GM12878 (cell line): ENCODE data around the gene NR6A1. TPM values are rescaled to one million over a fixed set of nuclear protein-coding genes. Genes with fewer than 3 reads are reported as not detected.

ENCODE experiments used
- ATAC-seq: fragments of 200-7000 bp; cut with Tn5 transposase; 3 replicates; pipeline ENCODE4 v1.9.1; 2020; ENCODE audit warnings: mild to moderate bottlenecking, moderate library complexity
- BruUV-seq: library from RNA; stranded (reverse); fragments of 400-500 nt; replicated peaks from 2 replicates; lab custom pipeline; 2021; lab: Mats Ljungman, UMichigan
- CTCF ChIA-PET: fragments of 300-600 bp; sonication (Branson Sonifier 250); formaldehyde crosslinking; extraction: SDS; loops from one replicate; lab custom pipeline; 2021; ENCODE audit warnings: inconsistent platforms; lab: Yijun Ruan, JAX
- POLR2A ChIA-PET: fragments of 350-600 bp; formaldehyde crosslinking; extraction: SDS; loops from one replicate; lab custom pipeline; 2021; ENCODE audit warnings: inconsistent platforms; lab: Charles Lee
- RAD21 ChIA-PET: fragments of 300-600 bp; sonication (Branson Sonifier 250); formaldehyde crosslinking; loops from one replicate; lab custom pipeline; 2023; ENCODE audit warnings: antibody characterized with exemption; ENCODE audit not compliant: unreplicated experiment; lab: Charles Lee
- SMC1A ChIA-PET: fragments of 300-600 bp; sonication (Branson Sonifier 250); formaldehyde crosslinking; loops from one replicate; lab custom pipeline; 2023; ENCODE audit not compliant: unreplicated experiment, uncharacterized antibody; lab: Charles Lee
- DNase-seq: peaks from one replicate; pipeline ENCODE4 v3.0.0-alpha.2; 2011; ENCODE audit warnings: low read depth, low spot score
- FAIRE-seq: peaks from 3 replicates; lab custom pipeline; 2011; peaks lifted over from hg19 to GRCh38; lab: Jason Lieb, UNC
- H2AFZ ChIP-seq: 2 replicates; pipeline ENCODE4 v1.6.0; 2011; ENCODE audit warnings: low read depth, low read length, control low read depth; ENCODE audit not compliant: control insufficient read depth
- H3K27ac ChIP-seq: 2 replicates; pipeline ENCODE4 v1.5.1; 2011; ENCODE audit warnings: control low read depth; ENCODE audit not compliant: control insufficient read depth, insufficient read depth
- H3K27me3 ChIP-seq, 2 experiments: replicated peaks in 1 of 2; 2 replicates each; pipeline versions ENCODE4 v1.6.0 to v1.6.1; 2011; ENCODE audit warnings: low read length in 1 of 2; ENCODE audit not compliant: control insufficient read depth in 2 of 2, insufficient read depth in 2 of 2
- H3K36me3 ChIP-seq, 2 experiments: 2 replicates each; pipeline ENCODE4 v1.5.1; 2011; ENCODE audit warnings: low read length in 1 of 2; ENCODE audit not compliant: control insufficient read depth in 2 of 2, insufficient read depth in 2 of 2
- H3K4me1 ChIP-seq: 2 replicates; pipeline ENCODE4 v1.6.1; 2011; ENCODE audit warnings: mild to moderate bottlenecking, low read length, moderate library complexity, mixed read lengths; ENCODE audit not compliant: control insufficient read depth, insufficient read depth
- H3K4me2 ChIP-seq: 2 replicates; pipeline ENCODE4 v1.6.0; 2011; ENCODE audit warnings: control low read depth; ENCODE audit not compliant: control insufficient read depth, insufficient read depth
- H3K4me3 ChIP-seq: fragments of 200-600 bp; sonication (generic); 2 replicates; pipeline ENCODE4 v1.5.1; 2016
- H3K79me2 ChIP-seq: 2 replicates; pipeline ENCODE4 v1.6.0; 2011; ENCODE audit warnings: low read length; ENCODE audit not compliant: control insufficient read depth, insufficient read depth
- H3K9ac ChIP-seq: 2 replicates; pipeline ENCODE4 v1.8.0; 2011; ENCODE audit warnings: low read length, control low read depth, mixed read lengths; ENCODE audit not compliant: control insufficient read depth, insufficient read depth
- H3K9me3 ChIP-seq: replicated peaks from 3 replicates; pipeline ENCODE4 v1.5.1; 2011; ENCODE audit warnings: mild to moderate bottlenecking, low read length; ENCODE audit not compliant: control insufficient read depth, insufficient read depth
- H4K20me1 ChIP-seq: 2 replicates; pipeline ENCODE4 v1.6.0; 2011; ENCODE audit not compliant: control insufficient read depth, insufficient read depth
- BHLHE40 ChIP-seq, 2 experiments: fragments of 450-650 bp in 1 of 2; IDR thresholded peaks; 2 replicates each; pipeline ENCODE4 v1.6.1; 2011 to 2017; ENCODE audit warnings: low read depth in 2 of 2, borderline replicate concordance in 1 of 2, improper control_type of control experiment in 1 of 2, low read length in 1 of 2, mild to moderate bottlenecking in 1 of 2
- CREM ChIP-seq: IDR thresholded peaks from 2 replicates; pipeline ENCODE4 v1.6.1; 2014; ENCODE audit warnings: antibody characterized with exemption, low read depth
- EED ChIP-seq: sonication (generic); IDR thresholded peaks from 2 replicates; pipeline ENCODE4 v1.6.1; 2016; ENCODE audit warnings: antibody characterized with exemption, low read depth
- IKZF2 ChIP-seq, 2 experiments: fragments of 450-650 bp; IDR thresholded peaks; 2 replicates each; pipeline ENCODE4 v1.6.1; 2017; ENCODE audit warnings: mild to moderate bottlenecking in 2 of 2, moderate library complexity in 2 of 2
- MTA3 ChIP-seq: IDR thresholded peaks from 2 replicates; pipeline ENCODE4 v1.6.1; 2012; ENCODE audit warnings: low read length, inconsistent platforms, borderline replicate concordance
- PAX5 ChIP-seq: IDR thresholded peaks from 2 replicates; pipeline ENCODE4 v1.6.1; 2011; ENCODE audit warnings: low read depth, low read length, borderline replicate concordance
- SPI1 ChIP-seq: IDR thresholded peaks from 2 replicates; pipeline ENCODE4 v1.6.1; 2011; ENCODE audit warnings: low read depth, mild to moderate bottlenecking, low read length, moderate library complexity, borderline replicate concordance; ENCODE audit not compliant: insufficient read depth
- ZNF622 ChIP-seq: fragments of 450-650 bp; IDR thresholded peaks from 2 replicates; pipeline ENCODE4 v1.6.1; 2017; ENCODE audit warnings: mild to moderate bottlenecking, inconsistent platforms
- ZZZ3 ChIP-seq: IDR thresholded peaks from 2 replicates; pipeline ENCODE4 v1.6.1; 2011; ENCODE audit warnings: low read depth; ENCODE audit not compliant: control insufficient read depth, insufficient read length
- WGBS: methylation state at CpG from one replicate; pipeline ENCODE4 v1.1.6; 2016; ENCODE audit warnings: low lambda C conversion rate; ENCODE audit not compliant: insufficient replicate concordance, insufficient coverage; ENCODE audit errors: missing lambda C conversion rate; 5-methylcytosine and 5-hydroxymethylcytosine counted together
- in situ Hi-C: fragments of 300-500 bp; cut with MboI; formaldehyde crosslinking; loops from 9 replicates; pipeline ENCODE4 v1.14.3; 2018; ENCODE audit warnings: mixed read lengths
- intact Hi-C: fragments of 100-400 bp; cut with micrococcal nuclease; formaldehyde crosslinking; loops from one replicate; pipeline ENCODE4 v1.14.2; 2022; ENCODE audit not compliant: unreplicated experiment
- polyA plus RNA-seq, 11 experiments: library from polyadenylated mRNA; depleted of rRNA in 4 of 11; unstranded in 6 of 11; stranded (reverse) in 5 of 11; fragments of >200 nt; fragmentation: Nextera tagmentation in 4 of 11; fragmentation: Illumina TruSeq in 1 of 11; extraction: Ambion mirVana in 4 of 11; extraction: Trizol in 1 of 11; gene quantifications; 1 replicate in 1 of 11; 2 replicates in 10 of 11; pipeline versions ENCODE4 v1.2.1 to v1.2.3, GENCODE V29; 2011 to 2016; ENCODE audit warnings: inconsistent platforms in 2 of 11, missing spikeins in 2 of 11, low read depth in 1 of 11
- total RNA-seq, 4 experiments: library from RNA; depleted of rRNA in 3 of 4; stranded (reverse); fragments of >200 nt in 3 of 4; fragmentation: Illumina TruSeq in 1 of 4; extraction: Trizol in 1 of 4; gene quantifications; 2 replicates each; pipeline versions ENCODE4 v1.2.1 to v1.2.3, GENCODE V29; 2013 to 2021
- TF ChIP-seq, protein P1 (sequence below): fragments of 450-650 bp; IDR thresholded peaks from 2 replicates; pipeline ENCODE4 v1.6.1; 2017; ENCODE audit warnings: mild to moderate bottlenecking, low read depth, inconsistent platforms; ENCODE audit not compliant: poor library complexity, severe bottlenecking
- TF ChIP-seq, protein P2 (sequence below): fragments of 450-650 bp; IDR thresholded peaks from 2 replicates; pipeline ENCODE4 v1.6.1; 2017; ENCODE audit warnings: antibody characterized with exemption, mild to moderate bottlenecking, moderate library complexity

Gene NR6A1
- total and polyA plus RNA-seq, 10 of the 15 experiments (the other 5 are each of a cell fraction or from before 2014, with no cell fraction given), result 1.2 to 9.2 (median 4.6) TPM

DNA sequence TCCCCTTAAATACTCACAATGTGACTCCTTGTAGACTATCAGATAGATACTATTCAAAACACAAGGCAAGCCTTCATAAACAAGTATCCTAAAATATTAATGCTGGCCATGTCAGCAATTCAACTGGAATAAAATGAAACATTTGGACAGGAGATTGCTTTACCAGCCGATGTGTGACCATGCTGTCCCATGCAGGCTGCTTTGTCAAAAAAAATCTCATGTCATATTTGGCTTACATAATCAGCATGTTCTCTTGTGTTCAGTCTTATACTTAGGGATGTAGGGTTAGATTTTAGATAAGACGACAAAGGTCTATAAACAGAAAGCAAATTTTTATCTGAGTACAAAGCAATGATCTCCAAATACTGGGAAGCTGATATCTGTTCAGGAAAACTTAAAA is 108.5 kb downstream of the NR6A1 start:
- ATAC-seq (no peak), FAIRE-seq (no peak), DNase-seq (no peak)
- Histone ChIP-seq H3K9me3 (no peaks in the 10 kb centered on the region; the same call in 2 of the 3 replicates), H3K79me2 (peaks cover 76% of the 10 kb centered on the region), H3K27ac (no peak overlapping the region), H3K36me3 (no peaks in the 10 kb centered on the region), H2AFZ (no peak overlapping the region), H3K4me3 (peak overlapping the region; percentile 16), H3K4me2 (peak overlapping the region; percentile 24), H4K20me1 (no peaks in the 10 kb centered on the region), H3K27me3 (no peaks in the 10 kb centered on the region), H3K9ac (no peak overlapping the region), H3K4me1 (0 out of 2 replicates have a peak, but pooled peaks cover 2% of the 10 kb centered on the region)
- TF ChIP-seq PAX5 (no peak), ZZZ3 (no peak), BHLHE40 (IDR thresholded peaks at IDR 0.05; ENCODE audit: borderline replicate concordance in 1 of 2, low read depth in 2 of 2, low read length in 1 of 2) (no peak), IKZF2 (IDR thresholded peaks at IDR 0.05) (no peak), MTA3 (no peak), ZNF622 (no peak), EED (no peak), CREM (no peak), SPI1 (no peak)
- TF ChIP-seq, protein P1, sequence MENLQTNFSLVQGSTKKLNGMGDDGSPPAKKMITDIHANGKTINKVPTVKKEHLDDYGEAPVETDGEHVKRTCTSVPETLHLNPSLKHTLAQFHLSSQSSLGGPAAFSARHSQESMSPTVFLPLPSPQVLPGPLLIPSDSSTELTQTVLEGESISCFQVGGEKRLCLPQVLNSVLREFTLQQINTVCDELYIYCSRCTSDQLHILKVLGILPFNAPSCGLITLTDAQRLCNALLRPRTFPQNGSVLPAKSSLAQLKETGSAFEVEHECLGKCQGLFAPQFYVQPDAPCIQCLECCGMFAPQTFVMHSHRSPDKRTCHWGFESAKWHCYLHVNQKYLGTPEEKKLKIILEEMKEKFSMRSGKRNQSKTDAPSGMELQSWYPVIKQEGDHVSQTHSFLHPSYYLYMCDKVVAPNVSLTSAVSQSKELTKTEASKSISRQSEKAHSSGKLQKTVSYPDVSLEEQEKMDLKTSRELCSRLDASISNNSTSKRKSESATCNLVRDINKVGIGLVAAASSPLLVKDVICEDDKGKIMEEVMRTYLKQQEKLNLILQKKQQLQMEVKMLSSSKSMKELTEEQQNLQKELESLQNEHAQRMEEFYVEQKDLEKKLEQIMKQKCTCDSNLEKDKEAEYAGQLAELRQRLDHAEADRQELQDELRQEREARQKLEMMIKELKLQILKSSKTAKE, result no peak
- TF ChIP-seq, protein P2, sequence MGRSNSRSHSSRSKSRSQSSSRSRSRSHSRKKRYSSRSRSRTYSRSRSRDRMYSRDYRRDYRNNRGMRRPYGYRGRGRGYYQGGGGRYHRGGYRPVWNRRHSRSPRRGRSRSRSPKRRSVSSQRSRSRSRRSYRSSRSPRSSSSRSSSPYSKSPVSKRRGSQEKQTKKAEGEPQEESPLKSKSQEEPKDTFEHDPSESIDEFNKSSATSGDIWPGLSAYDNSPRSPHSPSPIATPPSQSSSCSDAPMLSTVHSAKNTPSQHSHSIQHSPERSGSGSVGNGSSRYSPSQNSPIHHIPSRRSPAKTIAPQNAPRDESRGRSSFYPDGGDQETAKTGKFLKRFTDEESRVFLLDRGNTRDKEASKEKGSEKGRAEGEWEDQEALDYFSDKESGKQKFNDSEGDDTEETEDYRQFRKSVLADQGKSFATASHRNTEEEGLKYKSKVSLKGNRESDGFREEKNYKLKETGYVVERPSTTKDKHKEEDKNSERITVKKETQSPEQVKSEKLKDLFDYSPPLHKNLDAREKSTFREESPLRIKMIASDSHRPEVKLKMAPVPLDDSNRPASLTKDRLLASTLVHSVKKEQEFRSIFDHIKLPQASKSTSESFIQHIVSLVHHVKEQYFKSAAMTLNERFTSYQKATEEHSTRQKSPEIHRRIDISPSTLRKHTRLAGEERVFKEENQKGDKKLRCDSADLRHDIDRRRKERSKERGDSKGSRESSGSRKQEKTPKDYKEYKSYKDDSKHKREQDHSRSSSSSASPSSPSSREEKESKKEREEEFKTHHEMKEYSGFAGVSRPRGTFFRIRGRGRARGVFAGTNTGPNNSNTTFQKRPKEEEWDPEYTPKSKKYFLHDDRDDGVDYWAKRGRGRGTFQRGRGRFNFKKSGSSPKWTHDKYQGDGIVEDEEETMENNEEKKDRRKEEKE, result no peak
- SMC1A ChIA-PET, result interaction anchor here (0.7 to 7.1 kb wide), 16 partner anchors 9 to 111 kb away, joined by 3 to 160 read pairs (median 4); no protein-coding TSS in a partner anchor
- no TSS peak for BruUV-seq
- WGBS, result 99% methylated on average over 2 of the region's 2 CpGs
- CTCF ChIA-PET, result interaction anchor here (1.0 to 7.0 kb wide), 7 partner anchors 11 to 111 kb away, joined by 3 to 95 read pairs (median 9); no protein-coding TSS in a partner anchor
- RAD21 ChIA-PET, result interaction anchor here (1.0 to 7.1 kb wide), 7 partner anchors 9 to 107 kb away, joined by 3 to 172 read pairs (median 5); no protein-coding TSS in a partner anchor
- in situ Hi-C loops (no loop called here), intact Hi-C loops (no loop called here)
- POLR2A ChIA-PET, result interaction anchor here (0.5 to 6.8 kb wide), 7 partner anchors 16 to 1032 kb away, joined by 3 to 146 read pairs (median 6); no protein-coding TSS in a partner anchor
